Suprapubic skin (tissue), 4 donors: Measurements from ENCODE around the gene ARID1B.

Source experiments
- EP300 ChIP-seq: sonication (generic); formaldehyde crosslinking; IDR thresholded peaks from one replicate; pipeline ENCODE4 v1.6.1; 2017; ENCODE audit warnings: antibody characterized with exemption
- POLR2A ChIP-seq, 2 donors: fragments of 450-650 bp; IDR thresholded peaks; one replicate each; pipeline ENCODE4 v1.6.1; 2017; ENCODE audit warnings: antibody characterized with exemption in 2 of 2, mild to moderate bottlenecking in 2 of 2, moderate library complexity in 2 of 2
- POLR2AphosphoS5 ChIP-seq, 3 donors: sonication (generic); formaldehyde crosslinking; IDR thresholded peaks; one replicate each; pipeline ENCODE4 v1.6.1; 2017; ENCODE audit warnings: antibody characterized with exemption in 3 of 3
- TF ChIP-seq, protein P1 (sequence below), 2 donors: fragments of 200-600 bp in 1 of 2; fragments of 450-650 bp in 1 of 2; sonication (generic) in 1 of 2; IDR thresholded peaks; one replicate each; pipeline ENCODE4 v1.5.1; 2016 to 2019; ENCODE audit warnings: antibody characterized with exemption in 2 of 2, mild to moderate bottlenecking in 1 of 2, moderate library complexity in 1 of 2

DNA sequence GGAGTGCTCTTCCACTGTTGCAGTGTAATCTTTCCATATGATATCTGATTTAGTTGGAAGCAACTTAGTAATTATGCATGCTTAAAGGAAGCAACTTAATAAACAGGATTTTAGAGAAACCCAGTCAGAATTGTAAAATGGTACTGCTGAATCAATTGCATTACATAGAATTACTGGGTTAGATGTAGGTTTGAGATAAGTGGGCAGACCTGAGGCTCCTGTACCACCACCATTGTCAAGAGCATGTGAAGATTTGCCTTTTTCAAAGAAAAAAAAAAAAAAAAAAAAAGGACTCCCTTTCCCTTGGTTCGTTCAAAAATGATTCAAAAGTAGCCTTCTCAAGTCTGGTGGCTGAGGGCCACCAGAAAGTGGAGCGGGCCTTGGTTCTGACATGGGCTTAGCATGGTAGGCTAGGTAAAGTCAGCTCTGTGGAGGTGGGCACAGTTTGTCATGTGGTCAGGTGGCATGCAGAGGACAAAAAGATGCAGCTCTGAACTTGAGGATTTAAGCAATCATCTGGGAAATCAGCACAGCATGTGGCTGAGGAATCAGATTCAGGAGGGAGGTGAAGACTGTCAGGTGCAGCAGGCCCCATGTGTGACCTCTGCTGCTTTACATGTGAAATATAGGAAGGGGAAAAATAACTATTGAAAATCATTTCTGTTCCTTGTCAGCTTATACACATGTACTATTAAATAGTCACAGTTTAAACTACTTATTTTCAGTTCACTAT, 32.4 kb downstream of the ARID1B start:
- TF ChIP-seq, protein P1, sequence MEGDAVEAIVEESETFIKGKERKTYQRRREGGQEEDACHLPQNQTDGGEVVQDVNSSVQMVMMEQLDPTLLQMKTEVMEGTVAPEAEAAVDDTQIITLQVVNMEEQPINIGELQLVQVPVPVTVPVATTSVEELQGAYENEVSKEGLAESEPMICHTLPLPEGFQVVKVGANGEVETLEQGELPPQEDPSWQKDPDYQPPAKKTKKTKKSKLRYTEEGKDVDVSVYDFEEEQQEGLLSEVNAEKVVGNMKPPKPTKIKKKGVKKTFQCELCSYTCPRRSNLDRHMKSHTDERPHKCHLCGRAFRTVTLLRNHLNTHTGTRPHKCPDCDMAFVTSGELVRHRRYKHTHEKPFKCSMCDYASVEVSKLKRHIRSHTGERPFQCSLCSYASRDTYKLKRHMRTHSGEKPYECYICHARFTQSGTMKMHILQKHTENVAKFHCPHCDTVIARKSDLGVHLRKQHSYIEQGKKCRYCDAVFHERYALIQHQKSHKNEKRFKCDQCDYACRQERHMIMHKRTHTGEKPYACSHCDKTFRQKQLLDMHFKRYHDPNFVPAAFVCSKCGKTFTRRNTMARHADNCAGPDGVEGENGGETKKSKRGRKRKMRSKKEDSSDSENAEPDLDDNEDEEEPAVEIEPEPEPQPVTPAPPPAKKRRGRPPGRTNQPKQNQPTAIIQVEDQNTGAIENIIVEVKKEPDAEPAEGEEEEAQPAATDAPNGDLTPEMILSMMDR (IDR thresholded peaks at IDR 0.05), result no peak
- TF ChIP-seq POLR2A (IDR thresholded peaks at IDR 0.05) (no peak), POLR2AphosphoS5 (IDR thresholded peaks at IDR 0.05) (no peak), EP300 (no peak)
